CD4-positive, alpha-beta T cell (primary cell): ENCODE measurements around the gene ENKD1. TPM values are rescaled to one million over a fixed set of nuclear protein-coding genes. Genes with fewer than 3 reads are reported as not detected.

Experiments
- ATAC-seq: fragments of 200-7000 bp; cut with Tn5 transposase; one replicate; pipeline ENCODE4 v1.10.0; 2022; ENCODE audit warnings: mild to moderate bottlenecking; ENCODE audit not compliant: poor library complexity
- CTCF ChIA-PET: fragments of 350-600 bp; sonication (Branson Sonifier 250); formaldehyde crosslinking; loops from one replicate; lab custom pipeline; 2021; ENCODE audit warnings: antibody characterized with exemption, inconsistent platforms; lab: Charles Lee
- POLR2A ChIA-PET: fragments of 350-600 bp; sonication (Branson Sonifier 250); formaldehyde crosslinking; loops from one replicate; lab custom pipeline; 2021; ENCODE audit warnings: antibody characterized with exemption, inconsistent platforms; lab: Charles Lee
- DNase-seq, 14 experiments: peaks; one replicate each; pipeline ENCODE4 v3.0.0-alpha.2; 2013 to 2020; ENCODE audit warnings: mixed read lengths in 2 of 14
- H3K27ac ChIP-seq, 2 donors: one replicate each; pipeline versions ENCODE4 v1.5.1 to v1.7.0; 2013; ENCODE audit warnings: low read length in 2 of 2, low read depth in 1 of 2, mild to moderate bottlenecking in 1 of 2
- H3K27me3 ChIP-seq, 2 experiments: 1 replicate in 1 of 2; 2 replicates in 1 of 2; pipeline versions ENCODE4 v1.6.1 to v1.7.0; 2013; ENCODE audit warnings: low read length in 2 of 2, control low read depth in 1 of 2, mild to moderate bottlenecking in 1 of 2, moderate library complexity in 1 of 2; ENCODE audit not compliant: insufficient read depth in 2 of 2, control insufficient read depth in 1 of 2
- H3K36me3 ChIP-seq: one replicate; pipeline ENCODE4 v1.6.1; 2013; ENCODE audit warnings: low read length, control low read depth; ENCODE audit not compliant: insufficient read depth
- H3K4me1 ChIP-seq: one replicate; pipeline ENCODE4 v1.6.1; 2013; ENCODE audit warnings: low read length, control low read depth; ENCODE audit not compliant: insufficient read depth
- H3K4me3 ChIP-seq: one replicate; pipeline ENCODE4 v1.5.1; 2013; ENCODE audit warnings: mild to moderate bottlenecking, low read length, moderate library complexity
- H3K9me3 ChIP-seq, 2 experiments: 1 replicate in 1 of 2; 2 replicates in 1 of 2; pipeline versions ENCODE4 v1.6.1 to v1.7.0; 2013; ENCODE audit warnings: low read length in 2 of 2, mild to moderate bottlenecking in 2 of 2, control low read depth in 1 of 2, moderate library complexity in 1 of 2; ENCODE audit not compliant: control insufficient read depth in 1 of 2, insufficient read depth in 1 of 2
- H3K27ac Mint-ChIP-seq: one replicate; pipeline ENCODE4 v1.8.0; 2020; ENCODE audit warnings: mixed read lengths
- H3K27me3 Mint-ChIP-seq: one replicate; pipeline ENCODE4 v1.8.0; 2021; ENCODE audit warnings: mixed read lengths
- H3K36me3 Mint-ChIP-seq: one replicate; pipeline ENCODE4 v1.8.0; 2021; ENCODE audit warnings: low read depth, mixed read lengths
- H3K4me1 Mint-ChIP-seq: one replicate; pipeline ENCODE4 v1.8.0; 2021; ENCODE audit warnings: low read depth, mixed read lengths
- H3K4me3 Mint-ChIP-seq: one replicate; pipeline ENCODE4 v1.8.0; 2020; ENCODE audit warnings: mild to moderate bottlenecking, mixed read lengths
- H3K9me3 Mint-ChIP-seq: one replicate; pipeline ENCODE4 v1.8.0; 2020; ENCODE audit warnings: mixed read lengths
- CTCF ChIP-seq: fragments of 200-600 bp; IDR thresholded peaks from one replicate; pipeline ENCODE4 v1.8.0; 2022; ENCODE audit warnings: antibody characterized with exemption, mild to moderate bottlenecking
- intact Hi-C, 2 experiments: fragments of 100-400 bp; cut with DNase I in 1 of 2; cut with micrococcal nuclease in 1 of 2; formaldehyde crosslinking; loops; one replicate each; pipeline versions ENCODE4 v1.15.1 to v1.9.0; 2023 to 2025; cut with DNase I, micrococcal nuclease
- total RNA-seq, 174 experiments: library from RNA in 2 of 174; stranded (reverse) in 2 of 174; gene quantifications; one replicate each; pipeline ENCODE4 v1.2.3 and lab custom pipeline; 2021 to 2026

Gene ENKD1
- total RNA-seq, 2 experiments from 2014 or later = 2.0 to 3.5 TPM

- no peak overlapping the region for H3K4me3 ChIP-seq
- Mint-ChIP-seq H3K4me3 (peak overlapping the region; percentile 56), H3K4me1 (peaks cover 24% of the 10 kb centered on the region), H3K9me3 (no peaks in the 10 kb centered on the region), H3K36me3 (peaks cover 37% of the 10 kb centered on the region), H3K27me3 (no peaks in the 10 kb centered on the region), H3K27ac (peak overlapping the region; percentile 94)
- no peaks in the 10 kb centered on the region for H3K9me3 ChIP-seq
- TF ChIP-seq CTCF = no peak
- ATAC-seq = no peak
- H3K27ac ChIP-seq = no peak overlapping the region
- POLR2A ChIA-PET = interaction anchor here (1.1 to 3.9 kb wide), 3 partner anchors 11 to 111 kb away, joined by 3 to 74 read pairs (median 52); partner anchors contain the start of genes CARMIL2 and CTCF
- peak in 1 of 14 experiments; percentile 35 for DNase-seq
- CTCF ChIA-PET = interaction anchor here (2.2 to 2.5 kb wide), 2 partner anchors 10 to 13 kb away, joined by 6 to 8 read pairs; partner anchors contain the start of gene CARMIL2
- peaks cover 51% of the 10 kb centered on the region for H3K36me3 ChIP-seq
- H3K4me1 ChIP-seq = peaks cover 34% of the 10 kb centered on the region
- intact Hi-C loops = no loop called here
- H3K27me3 ChIP-seq = no peaks in the 10 kb centered on the region
Measured at GRCh38 chr16:67657751-67658518, 8.6 kb downstream of the ENKD1 start.

GRCh38 chr16:67657017-67657608 is 9.4 kb downstream of the ENKD1 start:
- no peaks in the 10 kb centered on the region for H3K27me3 Mint-ChIP-seq
- Histone ChIP-seq H3K9me3 (no peaks in the 10 kb centered on the region), H3K4me3 (no peak overlapping the region), H3K27me3 (no peaks in the 10 kb centered on the region), H3K4me1 (peaks cover 32% of the 10 kb centered on the region), H3K27ac (no peak overlapping the region), H3K36me3 (peaks cover 56% of the 10 kb centered on the region)
- no peak for ATAC-seq
- peaks cover 24% of the 10 kb centered on the region for H3K4me1 Mint-ChIP-seq
- ChIA-PET CTCF (interaction anchor here (2.2 kb wide), 1 partner anchor 12 kb away, joined by 8 read pairs; the partner anchor contains the start of gene CARMIL2), POLR2A (interaction anchor here (1.3 to 3.5 kb wide), 2 partner anchors 11 to 12 kb away, joined by 4 to 74 read pairs; partner anchors contain the start of gene CARMIL2)
- DNase-seq = peak in 1 of 14 experiments; percentile 24
- no peak for TF ChIP-seq CTCF
- intact Hi-C loops = no loop called here
- peaks cover 40% of the 10 kb centered on the region for H3K36me3 Mint-ChIP-seq
- no peak overlapping the region for H3K27ac Mint-ChIP-seq
- peak overlapping the region; percentile 68 for H3K4me3 Mint-ChIP-seq
- H3K9me3 Mint-ChIP-seq = no peaks in the 10 kb centered on the region

GRCh38 chr16:67656344-67657016 is 10.1 kb downstream of the ENKD1 start:
- peak in 1 of 14 experiments; percentile 22 for DNase-seq
- CTCF ChIA-PET = no interaction called here

More at GRCh38 chr16:67656344-67657016, 10.1 kb downstream of the ENKD1 start:
- H3K4me1 ChIP-seq = peaks cover 26% of the 10 kb centered on the region
- no peak overlapping the region for H3K27ac ChIP-seq
- H3K27me3 Mint-ChIP-seq = no peaks in the 10 kb centered on the region
- peak overlapping the region; percentile 68 for H3K4me3 Mint-ChIP-seq
- H3K4me1 Mint-ChIP-seq = peaks cover 18% of the 10 kb centered on the region
- intact Hi-C loops = no loop called here
- H3K4me3 ChIP-seq = no peak overlapping the region
- no peak overlapping the region for H3K27ac Mint-ChIP-seq
- no peak for TF ChIP-seq CTCF
- POLR2A ChIA-PET = interaction anchor here (1.3 kb wide), 1 partner anchor 11 kb away, joined by 4 read pairs; the partner anchor contains the start of gene CARMIL2
- no peaks in the 10 kb centered on the region for H3K27me3 ChIP-seq
- no peak for ATAC-seq
- no peaks in the 10 kb centered on the region for H3K9me3 ChIP-seq
- H3K9me3 Mint-ChIP-seq = no peaks in the 10 kb centered on the region
- H3K36me3 Mint-ChIP-seq = peaks cover 46% of the 10 kb centered on the region
- H3K36me3 ChIP-seq = peaks cover 62% of the 10 kb centered on the region
